GM12878 (cell line): Measurements from ENCODE around the gene KANSL3.

ENCODE experiments used
- CREM ChIP-seq: IDR thresholded peaks from 2 replicates; pipeline ENCODE4 v1.6.1; 2014; ENCODE audit warnings: antibody characterized with exemption, low read depth
- TARDBP ChIP-seq: IDR thresholded peaks from 2 replicates; pipeline ENCODE4 v1.6.1; 2016; ENCODE audit warnings: borderline replicate concordance
- TCF12 ChIP-seq: IDR thresholded peaks from 2 replicates; pipeline ENCODE4 v1.6.1; 2011; ENCODE audit warnings: low read depth, mild to moderate bottlenecking, low read length
- ZZZ3 ChIP-seq: IDR thresholded peaks from 2 replicates; pipeline ENCODE4 v1.6.1; 2011; ENCODE audit warnings: low read depth; ENCODE audit not compliant: control insufficient read depth, insufficient read length
- TF ChIP-seq, protein P1 (sequence below), 3 experiments: IDR thresholded peaks in 2 of 3; conservative IDR thresholded peaks in 1 of 3; 2 replicates each; pipeline ENCODE4 v1.5.1; 2011; ENCODE audit warnings: low read depth in 3 of 3, low read length in 3 of 3, mild to moderate bottlenecking in 3 of 3, control low read depth in 2 of 3, moderate library complexity in 2 of 3, inconsistent platforms in 1 of 3, mixed read lengths in 1 of 3; ENCODE audit not compliant: control insufficient read depth in 2 of 3, insufficient read depth in 1 of 3; ENCODE audit errors: extremely low read depth in 1 of 3
- TF ChIP-seq, protein P2 (sequence below): IDR thresholded peaks from 2 replicates; pipeline ENCODE4 v1.6.1; 2012; ENCODE audit warnings: low read length, inconsistent platforms

DNA sequence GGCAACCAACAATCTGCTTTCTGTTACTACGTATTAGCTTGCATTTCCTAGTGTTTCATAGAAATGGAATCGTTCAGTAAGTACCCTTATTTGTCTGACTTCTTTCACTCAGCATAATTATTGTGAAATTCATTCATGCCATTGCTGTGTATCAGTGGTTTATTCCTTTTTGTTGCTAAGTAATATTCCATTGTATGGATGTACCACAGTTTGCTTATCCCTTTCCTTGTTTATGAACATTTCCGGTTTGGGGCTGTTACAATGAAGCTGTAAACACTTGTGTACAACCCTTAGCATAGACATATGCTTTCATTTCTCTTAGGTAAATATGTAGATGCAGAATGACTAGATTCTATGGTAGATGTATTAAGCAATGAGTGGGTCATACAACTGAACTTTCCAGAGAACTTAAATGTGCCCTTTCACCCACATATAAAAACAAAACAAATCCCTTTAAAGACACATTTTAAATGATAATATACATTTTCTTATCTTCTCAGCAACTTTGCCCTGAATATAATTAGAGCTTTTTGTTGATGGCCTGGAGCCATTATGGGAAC lies 26.3 kb upstream of the KANSL3 start:
- TF ChIP-seq TCF12 (no peak), TARDBP (no peak), CREM (no peak), ZZZ3 (no peak)
- TF ChIP-seq, protein P1, sequence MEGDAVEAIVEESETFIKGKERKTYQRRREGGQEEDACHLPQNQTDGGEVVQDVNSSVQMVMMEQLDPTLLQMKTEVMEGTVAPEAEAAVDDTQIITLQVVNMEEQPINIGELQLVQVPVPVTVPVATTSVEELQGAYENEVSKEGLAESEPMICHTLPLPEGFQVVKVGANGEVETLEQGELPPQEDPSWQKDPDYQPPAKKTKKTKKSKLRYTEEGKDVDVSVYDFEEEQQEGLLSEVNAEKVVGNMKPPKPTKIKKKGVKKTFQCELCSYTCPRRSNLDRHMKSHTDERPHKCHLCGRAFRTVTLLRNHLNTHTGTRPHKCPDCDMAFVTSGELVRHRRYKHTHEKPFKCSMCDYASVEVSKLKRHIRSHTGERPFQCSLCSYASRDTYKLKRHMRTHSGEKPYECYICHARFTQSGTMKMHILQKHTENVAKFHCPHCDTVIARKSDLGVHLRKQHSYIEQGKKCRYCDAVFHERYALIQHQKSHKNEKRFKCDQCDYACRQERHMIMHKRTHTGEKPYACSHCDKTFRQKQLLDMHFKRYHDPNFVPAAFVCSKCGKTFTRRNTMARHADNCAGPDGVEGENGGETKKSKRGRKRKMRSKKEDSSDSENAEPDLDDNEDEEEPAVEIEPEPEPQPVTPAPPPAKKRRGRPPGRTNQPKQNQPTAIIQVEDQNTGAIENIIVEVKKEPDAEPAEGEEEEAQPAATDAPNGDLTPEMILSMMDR (IDR thresholded peaks at IDR 0.05 in 2 of 3, conservative IDR thresholded peaks at IDR 0.05 in 1 of 3; ENCODE audit: control insufficient read depth in 2 of 3, extremely low read depth in 1 of 3, insufficient read depth in 1 of 3, low read depth in 3 of 3, low read length in 3 of 3) = no peak
- TF ChIP-seq, protein P2, sequence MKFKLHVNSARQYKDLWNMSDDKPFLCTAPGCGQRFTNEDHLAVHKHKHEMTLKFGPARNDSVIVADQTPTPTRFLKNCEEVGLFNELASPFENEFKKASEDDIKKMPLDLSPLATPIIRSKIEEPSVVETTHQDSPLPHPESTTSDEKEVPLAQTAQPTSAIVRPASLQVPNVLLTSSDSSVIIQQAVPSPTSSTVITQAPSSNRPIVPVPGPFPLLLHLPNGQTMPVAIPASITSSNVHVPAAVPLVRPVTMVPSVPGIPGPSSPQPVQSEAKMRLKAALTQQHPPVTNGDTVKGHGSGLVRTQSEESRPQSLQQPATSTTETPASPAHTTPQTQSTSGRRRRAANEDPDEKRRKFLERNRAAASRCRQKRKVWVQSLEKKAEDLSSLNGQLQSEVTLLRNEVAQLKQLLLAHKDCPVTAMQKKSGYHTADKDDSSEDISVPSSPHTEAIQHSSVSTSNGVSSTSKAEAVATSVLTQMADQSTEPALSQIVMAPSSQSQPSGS = no peak
